GM18873 (cell line): ENCODE data around the gene TDP1.
A peak's percentile ranks its signal among the peaks of the same experiment; 100 is the strongest.

ENCODE experiments used
- ATAC-seq: cut with Tn5 transposase; IDR thresholded peaks from one replicate; pipeline ENCODE4 v1.9.1; 2021; ENCODE audit warnings: mild to moderate bottlenecking, moderate library complexity, moderate number of reproducible peaks; ENCODE audit not compliant: unreplicated experiment, low FRiP score

TDP1 gene

DNA sequence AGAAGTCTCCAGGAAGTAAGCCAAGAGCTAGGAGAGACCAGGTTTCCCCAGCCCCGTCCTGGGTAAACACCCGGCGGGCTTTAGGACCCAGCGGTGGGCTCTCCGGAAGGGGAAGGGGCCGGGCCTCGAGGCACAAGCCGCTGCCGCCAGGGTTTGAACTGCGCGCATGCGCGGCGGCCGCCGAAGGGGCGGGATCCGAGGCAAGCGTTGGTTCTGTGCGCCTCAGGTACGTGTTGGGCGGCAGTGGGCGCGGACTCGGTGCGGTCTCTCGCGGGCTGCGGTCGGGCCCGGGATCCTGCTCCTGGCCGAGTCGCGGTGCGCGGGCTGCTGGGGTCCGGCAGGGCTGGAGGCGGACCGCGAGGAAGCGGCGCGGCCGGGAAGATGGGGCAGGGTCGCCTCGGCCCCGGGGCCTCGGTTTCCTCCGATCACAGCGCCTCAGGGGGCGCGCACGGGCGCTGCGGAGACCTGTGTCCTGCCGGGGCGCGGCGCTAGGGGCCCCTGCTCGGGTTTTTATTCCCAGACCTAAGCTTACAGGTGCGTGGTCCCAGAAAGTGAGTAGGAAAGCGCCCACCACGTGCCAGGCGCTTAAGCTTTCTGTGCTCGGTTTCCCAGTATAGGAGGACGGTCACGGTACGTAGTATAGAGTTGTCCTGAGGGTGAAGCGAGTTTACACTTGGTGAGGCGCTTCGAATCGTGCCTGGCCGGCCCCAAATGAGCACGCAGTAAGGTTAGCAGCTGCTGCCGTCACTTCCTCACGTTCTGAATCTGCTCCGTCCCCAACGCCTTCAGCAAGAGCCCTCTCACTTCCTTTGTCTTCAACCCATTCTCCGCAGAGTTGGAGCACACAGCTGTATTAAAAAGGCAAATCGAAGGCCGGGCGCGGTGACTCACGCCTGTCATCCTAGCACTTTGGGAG is at the start of gene TDP1:
TDP1 (plus strand) TSS at position 183 of the 916 bp plus-strand sequence. CDS start 7,188 bp downstream, outside the sequence.
- ATAC-seq, result peak; percentile 43

DNA sequence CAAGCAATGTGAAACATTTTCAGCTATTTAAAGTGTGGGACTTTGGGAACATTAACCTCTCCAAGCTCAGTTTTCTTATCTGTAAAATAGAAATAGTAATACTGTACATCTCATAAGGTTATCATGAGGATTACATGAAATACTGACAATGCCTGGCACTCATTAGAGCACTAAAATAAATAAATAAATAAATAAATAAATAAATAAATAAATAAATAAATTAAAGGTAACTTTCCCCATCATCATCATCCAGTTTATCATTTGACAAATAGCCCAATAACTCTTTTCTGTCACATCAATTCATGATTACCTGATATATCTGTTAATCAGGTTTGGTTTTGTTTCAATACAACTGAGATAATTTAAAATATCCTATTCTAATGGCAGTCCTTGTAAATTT is 49.7 kb upstream of the TDP1 start:
- ATAC-seq, result no peak

- ATAC-seq, result no peak
Measured at GRCh38 chr14:89907655-89908054, 48.1 kb upstream of the TDP1 start.

DNA sequence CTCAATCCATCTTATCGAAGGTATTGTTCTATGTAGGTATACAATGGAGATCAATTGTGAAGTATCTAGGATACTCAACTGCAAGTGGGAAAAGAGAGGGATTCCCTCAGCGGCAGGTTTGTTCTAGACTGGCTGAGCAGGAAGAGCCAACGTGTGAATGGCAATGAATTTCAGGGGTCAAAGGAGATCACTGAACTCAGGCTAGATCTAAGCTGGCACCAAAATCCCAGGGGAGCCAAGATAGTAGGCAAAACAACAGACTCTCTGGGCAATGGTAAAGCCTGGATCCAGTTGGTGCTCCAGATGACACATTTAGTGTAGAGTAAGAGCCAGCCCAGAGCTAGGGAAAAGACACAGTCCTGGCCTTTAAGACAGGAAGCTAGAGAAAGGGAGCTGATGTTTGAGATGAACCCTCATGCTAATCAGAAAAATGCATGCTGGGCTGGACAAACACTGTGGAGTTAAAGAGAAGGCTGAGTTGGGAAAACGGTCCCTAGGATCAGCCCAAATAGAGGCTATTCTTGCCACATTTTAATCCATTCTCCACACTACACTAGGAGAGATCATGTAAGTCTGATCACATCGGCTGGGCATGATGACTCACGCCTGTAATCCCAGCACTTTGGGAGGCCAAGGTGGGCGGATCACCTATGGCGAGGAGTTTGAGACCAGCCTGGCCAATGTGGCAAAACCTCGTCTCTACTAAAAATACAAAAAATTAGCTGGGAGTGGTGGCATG is 46.8 kb upstream of the TDP1 start:
- no peak for ATAC-seq

DNA sequence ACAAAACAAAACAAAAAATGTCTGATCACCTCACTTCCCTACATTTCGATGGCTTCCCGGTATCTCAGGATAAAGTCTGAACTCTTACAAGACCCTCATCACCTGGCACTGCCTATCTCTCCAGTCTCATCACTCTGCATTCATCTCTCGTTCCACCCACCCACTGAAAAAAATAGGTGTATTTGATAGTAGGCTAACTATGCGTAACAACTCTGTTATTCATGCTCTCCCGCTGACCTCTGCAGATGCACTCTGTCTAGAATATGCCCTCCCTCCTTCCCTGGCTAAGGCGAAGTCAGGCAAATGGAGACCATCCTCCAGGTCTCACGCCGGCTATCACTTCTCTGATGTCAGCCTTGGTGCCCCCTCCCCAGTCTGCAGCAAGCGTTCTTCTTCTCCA is 46.1 kb upstream of the TDP1 start:
- no peak for ATAC-seq

DNA sequence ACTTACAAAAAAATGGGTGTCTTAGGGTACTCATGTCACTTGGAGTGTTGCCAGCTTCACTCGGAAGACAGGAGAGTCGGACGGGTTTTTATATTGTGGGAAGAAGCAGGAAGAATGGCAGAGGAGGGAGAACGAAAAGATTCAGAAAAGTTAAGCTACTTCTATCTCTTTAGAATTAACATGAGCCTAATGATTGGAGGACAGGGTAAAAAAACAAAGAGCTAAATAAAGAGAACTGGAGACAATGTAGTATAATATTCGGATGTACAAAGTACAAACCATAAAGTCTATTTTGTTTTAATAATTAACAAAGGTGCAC is 45.1 kb upstream of the TDP1 start:
- no peak for ATAC-seq

DNA sequence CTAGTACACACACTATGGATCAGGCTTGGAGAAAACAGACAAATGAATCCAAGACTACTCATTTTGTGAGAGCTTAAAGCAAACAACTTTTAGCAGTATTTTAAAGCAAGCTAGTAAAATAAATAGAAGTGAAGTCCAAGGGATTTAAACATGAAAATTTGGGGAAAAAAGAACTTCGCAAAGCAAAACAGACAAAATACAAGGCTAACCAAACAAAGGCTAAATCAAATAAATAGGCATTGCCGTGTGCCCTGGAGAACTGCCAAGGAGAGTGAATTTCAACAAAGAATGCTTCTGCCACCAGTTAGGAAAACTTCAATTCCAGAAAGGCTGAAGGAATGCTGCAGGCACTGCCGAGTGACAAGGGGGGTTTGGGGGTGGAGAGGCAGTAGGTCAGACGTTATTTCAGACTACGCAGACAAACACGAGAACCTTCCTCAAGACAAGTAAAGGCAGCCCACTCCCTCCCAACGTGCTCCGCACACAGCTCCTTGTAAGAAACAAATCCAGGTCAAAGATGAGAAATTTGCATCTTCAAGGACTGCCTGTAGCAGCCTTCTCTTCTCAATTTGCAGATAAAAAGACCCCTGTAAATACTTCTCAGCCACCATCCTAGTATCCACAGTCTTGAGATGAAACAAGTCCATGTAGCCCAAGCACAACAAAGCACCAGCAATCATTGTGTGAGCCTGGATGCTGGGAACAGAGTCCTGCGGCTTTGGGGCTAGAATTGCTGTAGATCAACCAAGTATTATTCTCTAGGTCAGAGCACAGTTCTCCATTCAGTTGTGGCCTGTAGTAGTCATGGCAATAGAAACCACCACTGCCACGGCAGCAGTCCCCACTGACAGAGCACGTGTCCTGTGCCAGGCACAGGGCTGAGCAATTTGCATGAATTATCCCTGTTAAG is 44.5 kb upstream of the TDP1 start:
- ATAC-seq, result no peak

DNA sequence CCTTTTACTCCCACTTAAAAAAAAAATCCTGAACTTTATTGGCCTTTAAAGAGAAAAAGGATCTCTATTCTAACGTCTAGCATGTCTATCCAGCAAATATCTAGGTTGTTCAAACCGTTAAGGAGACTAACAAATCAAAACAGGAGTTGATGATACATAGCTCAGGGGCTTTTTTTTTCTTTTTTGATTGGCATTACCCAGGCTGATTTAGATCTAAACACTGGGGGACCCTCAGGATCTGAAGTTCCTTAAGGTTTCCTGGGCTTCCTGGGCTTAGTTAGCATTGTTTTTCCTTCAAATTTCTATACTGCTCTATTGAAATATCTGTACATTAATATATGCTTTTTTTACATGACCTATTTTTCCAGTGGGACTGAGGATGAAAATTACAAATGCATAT is 43.5 kb upstream of the TDP1 start:
- no peak for ATAC-seq

- ATAC-seq, result no peak
Measured at GRCh38 chr14:89912667-89913211, 43.0 kb upstream of the TDP1 start.

GRCh38 chr14:89915114-89915878 is 40.4 kb upstream of the TDP1 start:
- ATAC-seq, result no peak

DNA sequence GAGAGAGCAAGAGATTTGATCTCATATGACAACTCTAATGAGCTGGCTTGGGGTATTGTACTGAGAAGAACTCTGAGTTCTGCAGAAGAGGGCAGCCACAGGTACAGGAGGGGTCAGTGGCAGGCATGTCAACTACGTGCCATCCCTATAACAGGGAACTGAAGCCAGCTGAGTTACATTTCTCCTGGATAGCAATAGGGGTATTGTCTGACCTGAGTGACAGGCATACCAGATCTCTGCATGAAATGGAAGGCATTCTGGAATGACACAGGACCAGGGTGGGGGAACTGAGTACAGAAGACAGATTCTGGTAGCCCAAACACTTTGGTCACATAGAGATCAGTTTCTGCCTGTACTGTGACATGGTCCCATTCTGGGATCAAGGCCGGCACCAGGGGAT is 37.0 kb upstream of the TDP1 start:
- ATAC-seq, result no peak

GRCh38 chr14:89920056-89920455 is 35.7 kb upstream of the TDP1 start:
- no peak for ATAC-seq

DNA sequence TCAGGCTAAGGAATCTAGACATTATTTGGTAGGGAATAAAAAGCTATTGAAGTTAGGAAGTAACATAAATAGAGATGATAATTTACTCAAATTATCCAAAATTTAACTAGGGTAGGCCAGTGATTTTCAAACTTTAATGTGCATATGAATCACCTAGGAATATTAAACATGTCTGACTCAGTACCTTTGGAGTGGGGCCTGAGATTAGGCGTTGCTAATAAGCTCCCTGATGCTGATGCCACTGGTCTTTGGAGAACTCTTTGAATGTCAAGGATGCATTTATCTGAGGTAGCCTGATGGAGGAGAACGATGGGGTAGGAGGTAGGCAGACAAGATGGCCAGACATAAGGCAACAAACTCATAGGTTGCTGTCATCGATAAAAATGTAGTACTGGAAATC is 34.4 kb upstream of the TDP1 start:
- ATAC-seq, result no peak

DNA sequence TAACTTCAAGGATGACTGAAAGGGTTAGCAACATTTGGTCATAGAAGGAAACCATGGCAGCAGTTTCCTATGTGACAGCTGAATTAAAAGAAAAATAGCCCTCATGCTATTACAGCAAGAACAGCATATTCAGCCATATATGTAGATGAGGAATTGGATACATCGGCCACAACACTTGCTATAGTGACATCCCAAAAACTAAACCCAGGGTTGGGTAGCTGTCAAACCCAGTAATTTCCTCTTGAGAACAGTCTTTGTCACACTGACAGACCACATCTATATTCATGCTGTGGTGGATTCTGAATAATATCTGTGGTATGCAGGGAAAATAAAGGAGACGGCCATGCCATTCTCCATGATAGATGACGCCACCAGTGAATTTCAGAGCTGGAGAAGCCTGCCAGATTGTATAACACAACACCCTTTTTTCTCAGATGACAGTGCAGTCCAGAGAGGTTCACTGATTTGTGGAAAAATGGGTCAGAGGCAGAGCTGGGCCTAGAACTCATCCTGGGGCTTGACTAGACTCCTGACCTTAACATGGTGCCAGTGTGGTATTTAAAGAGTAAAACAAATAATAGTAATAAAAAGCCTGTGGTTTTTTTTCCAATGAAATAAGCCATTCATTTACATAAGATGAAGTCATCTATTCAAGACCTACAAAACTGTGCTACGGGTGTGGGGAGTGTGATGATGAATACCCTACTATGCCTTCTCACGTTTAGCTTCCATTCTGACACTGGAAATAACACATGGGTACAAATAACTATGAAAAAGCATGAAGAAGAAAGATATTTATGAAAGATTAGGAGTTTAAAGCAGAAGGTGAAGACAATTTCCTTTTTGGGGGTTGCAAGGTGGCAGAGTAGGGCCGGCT is 33.5 kb upstream of the TDP1 start:
- no peak for ATAC-seq

- no peak for ATAC-seq
Measured at GRCh38 chr14:89924268-89924667, 31.5 kb upstream of the TDP1 start.

GRCh38 chr14:89926694-89927093 is 29.0 kb upstream of the TDP1 start:
- ATAC-seq, result no peak

DNA sequence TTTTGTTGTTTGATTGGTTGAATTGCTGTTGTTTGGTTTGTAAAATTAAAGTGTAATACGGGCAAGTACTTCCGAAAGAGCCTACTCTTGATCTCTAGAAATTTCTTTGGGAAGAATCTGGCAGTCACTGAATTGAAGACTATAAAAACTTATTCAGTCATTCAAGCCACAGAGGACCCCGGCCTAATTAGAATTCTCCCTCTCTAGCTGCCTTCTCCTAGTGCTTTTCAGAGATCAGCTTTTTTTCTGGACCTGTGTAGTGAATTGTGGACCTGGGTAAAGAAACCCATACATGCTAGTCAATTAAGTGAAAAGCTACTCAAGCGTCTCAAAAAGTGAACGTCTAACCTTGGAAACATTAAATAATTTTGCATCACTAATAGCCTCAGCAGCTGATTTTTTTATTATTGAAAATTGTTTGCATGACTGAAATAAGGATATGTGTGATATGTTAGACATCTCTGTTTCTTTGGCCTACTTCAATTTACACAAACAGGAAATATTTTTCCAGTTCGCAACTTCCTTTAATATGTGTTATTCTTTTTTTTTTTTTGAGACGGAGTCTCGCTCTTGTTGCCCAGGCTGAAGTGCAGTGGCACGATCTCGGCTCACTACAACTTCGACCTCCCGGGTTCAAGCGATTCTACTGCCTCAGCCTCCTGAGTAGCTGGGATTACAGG is 28.4 kb upstream of the TDP1 start:
- no peak for ATAC-seq

GRCh38 chr14:89933002-89933401 is 22.7 kb upstream of the TDP1 start:
- no peak for ATAC-seq
